Uterus (tissue), 2 donors: Measurements from ENCODE around the gene PROC.

Source experiments
- POLR2A ChIP-seq, 2 donors: fragments of 450-650 bp; IDR thresholded peaks; one replicate each; pipeline ENCODE4 v1.6.1; 2016; ENCODE audit warnings: antibody characterized with exemption in 2 of 2, mild to moderate bottlenecking in 1 of 2, moderate library complexity in 1 of 2
- TF ChIP-seq, protein P1 (sequence below), 4 experiments: fragments of 200-600 bp in 2 of 4; fragments of 450-650 bp in 2 of 4; sonication (generic) in 2 of 4; IDR thresholded peaks; one replicate each; pipeline ENCODE4 v1.5.1; 2016 to 2019; ENCODE audit warnings: antibody characterized with exemption in 4 of 4, mild to moderate bottlenecking in 2 of 4, moderate library complexity in 1 of 4

DNA sequence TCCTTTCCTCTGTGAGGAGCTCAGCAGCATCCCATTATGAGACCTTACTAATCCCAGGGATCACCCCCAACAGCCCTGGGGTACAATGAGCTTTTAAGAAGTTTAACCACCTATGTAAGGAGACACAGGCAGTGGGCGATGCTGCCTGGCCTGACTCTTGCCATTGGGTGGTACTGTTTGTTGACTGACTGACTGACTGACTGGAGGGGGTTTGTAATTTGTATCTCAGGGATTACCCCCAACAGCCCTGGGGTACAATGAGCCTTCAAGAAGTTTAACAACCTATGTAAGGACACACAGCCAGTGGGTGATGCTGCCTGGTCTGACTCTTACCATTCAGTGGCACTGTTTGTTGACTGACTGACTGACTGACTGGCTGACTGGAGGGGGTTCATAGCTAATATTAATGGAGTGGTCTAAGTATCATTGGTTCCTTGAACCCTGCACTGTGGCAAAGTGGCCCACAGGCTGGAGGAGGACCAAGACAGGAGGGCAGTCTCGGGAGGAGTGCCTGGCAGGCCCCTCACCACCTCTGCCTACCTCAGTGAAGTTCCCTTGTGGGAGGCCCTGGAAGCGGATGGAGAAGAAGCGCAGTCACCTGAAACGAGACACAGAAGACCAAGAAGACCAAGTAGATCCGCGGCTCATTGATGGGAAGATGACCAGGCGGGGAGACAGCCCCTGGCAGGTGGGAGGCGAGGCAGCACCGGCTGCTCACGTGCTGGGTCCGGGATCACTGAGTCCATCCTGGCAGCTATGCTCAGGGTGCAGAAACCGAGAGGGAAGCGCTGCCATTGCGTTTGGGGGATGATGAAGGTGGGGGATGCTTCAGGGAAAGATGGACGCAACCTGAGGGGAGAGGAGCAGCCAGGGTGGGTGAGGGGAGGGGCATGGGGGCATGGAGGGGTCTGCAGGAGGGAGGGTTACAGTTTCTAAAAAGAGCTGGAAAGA is 7.6 kb downstream of the PROC start:
- no peak for TF ChIP-seq POLR2A (IDR thresholded peaks at IDR 0.05)
- TF ChIP-seq, protein P1, sequence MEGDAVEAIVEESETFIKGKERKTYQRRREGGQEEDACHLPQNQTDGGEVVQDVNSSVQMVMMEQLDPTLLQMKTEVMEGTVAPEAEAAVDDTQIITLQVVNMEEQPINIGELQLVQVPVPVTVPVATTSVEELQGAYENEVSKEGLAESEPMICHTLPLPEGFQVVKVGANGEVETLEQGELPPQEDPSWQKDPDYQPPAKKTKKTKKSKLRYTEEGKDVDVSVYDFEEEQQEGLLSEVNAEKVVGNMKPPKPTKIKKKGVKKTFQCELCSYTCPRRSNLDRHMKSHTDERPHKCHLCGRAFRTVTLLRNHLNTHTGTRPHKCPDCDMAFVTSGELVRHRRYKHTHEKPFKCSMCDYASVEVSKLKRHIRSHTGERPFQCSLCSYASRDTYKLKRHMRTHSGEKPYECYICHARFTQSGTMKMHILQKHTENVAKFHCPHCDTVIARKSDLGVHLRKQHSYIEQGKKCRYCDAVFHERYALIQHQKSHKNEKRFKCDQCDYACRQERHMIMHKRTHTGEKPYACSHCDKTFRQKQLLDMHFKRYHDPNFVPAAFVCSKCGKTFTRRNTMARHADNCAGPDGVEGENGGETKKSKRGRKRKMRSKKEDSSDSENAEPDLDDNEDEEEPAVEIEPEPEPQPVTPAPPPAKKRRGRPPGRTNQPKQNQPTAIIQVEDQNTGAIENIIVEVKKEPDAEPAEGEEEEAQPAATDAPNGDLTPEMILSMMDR (IDR thresholded peaks at IDR 0.05) = no peak
